Measurements from ENCODE around the gene KCNIP1.
A peak's percentile ranks its signal among the peaks of the same experiment; 100 is the strongest.

KCNIP1 gene

DNA sequence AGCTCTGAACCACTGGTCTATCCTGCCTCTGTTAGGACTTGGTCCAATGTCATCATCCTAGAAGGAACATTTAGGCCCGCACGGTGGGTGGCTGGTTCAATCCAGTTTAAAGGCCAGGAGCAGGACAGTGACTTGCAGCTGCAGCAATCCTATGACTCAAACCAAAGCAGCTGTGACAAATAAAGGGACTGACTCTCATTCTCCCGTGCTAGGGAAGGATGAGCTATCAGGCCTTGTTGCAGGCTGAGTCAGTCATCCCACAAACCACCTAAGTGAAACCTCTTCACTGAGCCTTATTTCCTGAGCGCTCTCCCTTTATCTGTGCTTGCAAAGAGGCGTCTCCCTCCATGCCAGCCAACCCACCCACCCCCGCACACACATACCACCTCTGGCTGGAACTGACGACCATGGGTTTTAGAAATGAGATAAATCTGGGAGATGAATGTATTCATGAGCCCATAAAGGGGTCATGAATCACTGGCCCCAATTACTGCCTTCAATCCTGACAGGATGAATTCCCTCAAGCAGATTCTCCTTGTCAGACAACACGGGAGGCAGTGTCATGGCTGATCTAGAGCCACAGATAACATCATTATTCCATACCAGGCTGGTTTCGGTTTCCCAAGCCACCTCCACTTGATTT is 93.4 kb downstream of the KCNIP1 start:
- no peak for DNase-seq (ENCODE audit: low read depth)

DNA sequence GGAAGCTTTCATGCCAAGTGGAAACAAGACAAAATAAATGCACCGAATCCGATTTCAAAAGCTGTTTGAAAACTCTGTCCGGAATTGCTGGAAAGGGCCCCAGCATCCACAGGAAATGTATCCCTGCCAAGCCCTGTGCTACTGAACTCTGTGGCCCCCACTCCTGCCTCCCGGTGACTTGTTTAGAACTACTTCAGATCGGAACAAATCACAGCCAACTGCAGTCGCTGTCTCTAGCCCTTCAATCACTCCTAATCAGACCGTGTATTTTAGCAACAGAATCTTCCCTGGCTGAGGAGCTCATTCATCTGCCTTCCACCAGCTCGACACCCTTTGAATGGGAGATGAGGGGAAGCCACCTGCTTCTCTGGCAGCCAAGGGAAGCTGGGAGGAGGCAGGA is 94.1 kb downstream of the KCNIP1 start:
- no peak for DNase-seq (ENCODE audit: low read depth)

DNA sequence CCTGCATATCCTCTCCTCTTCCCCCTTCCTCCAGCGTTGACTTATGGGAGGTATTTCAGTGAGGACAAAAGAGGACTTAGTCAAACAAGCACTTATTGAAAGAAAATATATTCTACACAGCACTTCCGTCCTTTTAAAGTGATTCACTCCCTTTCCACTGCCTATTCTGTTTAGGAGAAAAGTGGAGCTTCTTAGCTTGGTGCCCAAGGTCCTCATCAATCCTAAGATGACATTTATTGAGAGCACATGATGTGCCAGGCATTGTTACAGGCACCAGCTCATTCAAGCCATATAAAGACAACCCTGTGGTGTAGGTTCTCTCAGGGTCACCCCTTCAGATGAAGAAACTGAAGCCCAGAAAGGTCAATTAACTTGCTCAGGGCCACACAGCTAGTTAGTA is 95.9 kb downstream of the KCNIP1 start:
- DNase-seq (ENCODE audit: low read depth): no peak

DNA sequence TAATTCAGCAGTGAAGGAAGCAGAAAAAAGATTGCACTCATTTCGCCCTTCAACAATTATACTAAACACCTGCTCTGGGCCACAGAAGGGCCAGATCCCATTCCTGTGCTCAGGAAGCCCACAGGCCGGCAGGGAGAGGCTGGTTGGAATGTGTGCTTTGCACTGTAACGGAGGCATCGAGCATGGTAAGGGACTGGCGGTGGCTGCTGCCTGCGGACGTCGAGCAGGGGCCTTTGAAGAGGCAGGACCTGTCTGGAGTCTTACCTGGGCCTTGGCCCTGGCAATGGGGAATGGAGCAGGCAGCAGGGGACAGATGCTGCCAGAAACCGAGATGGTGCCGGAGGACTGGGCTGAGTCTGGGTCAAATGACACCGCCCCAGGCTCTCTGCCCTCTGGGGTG is 97.8 kb downstream of the KCNIP1 start:
- DNase-seq (ENCODE audit: low read depth): no peak

DNA sequence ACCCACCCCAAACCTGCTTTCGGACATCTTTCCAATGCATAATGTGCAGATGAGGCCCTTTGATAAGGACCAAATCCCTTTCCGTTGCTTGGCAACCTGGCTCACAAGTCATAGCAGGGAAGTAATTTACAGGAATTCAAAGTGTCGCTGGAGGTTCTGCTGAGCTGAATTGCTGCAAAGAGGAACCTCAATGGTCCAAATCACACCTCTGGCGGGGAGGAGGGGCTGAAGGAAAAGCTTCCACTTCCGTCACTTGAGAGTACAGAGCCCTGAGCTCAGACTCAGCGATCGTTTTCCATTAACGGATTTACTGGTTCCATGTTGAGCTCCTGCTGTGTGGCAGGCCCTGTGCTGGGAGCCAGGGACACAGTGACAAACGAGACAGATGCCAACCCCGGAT is 99.3 kb downstream of the KCNIP1 start:
- no peak for DNase-seq (ENCODE audit: low read depth)

DNA sequence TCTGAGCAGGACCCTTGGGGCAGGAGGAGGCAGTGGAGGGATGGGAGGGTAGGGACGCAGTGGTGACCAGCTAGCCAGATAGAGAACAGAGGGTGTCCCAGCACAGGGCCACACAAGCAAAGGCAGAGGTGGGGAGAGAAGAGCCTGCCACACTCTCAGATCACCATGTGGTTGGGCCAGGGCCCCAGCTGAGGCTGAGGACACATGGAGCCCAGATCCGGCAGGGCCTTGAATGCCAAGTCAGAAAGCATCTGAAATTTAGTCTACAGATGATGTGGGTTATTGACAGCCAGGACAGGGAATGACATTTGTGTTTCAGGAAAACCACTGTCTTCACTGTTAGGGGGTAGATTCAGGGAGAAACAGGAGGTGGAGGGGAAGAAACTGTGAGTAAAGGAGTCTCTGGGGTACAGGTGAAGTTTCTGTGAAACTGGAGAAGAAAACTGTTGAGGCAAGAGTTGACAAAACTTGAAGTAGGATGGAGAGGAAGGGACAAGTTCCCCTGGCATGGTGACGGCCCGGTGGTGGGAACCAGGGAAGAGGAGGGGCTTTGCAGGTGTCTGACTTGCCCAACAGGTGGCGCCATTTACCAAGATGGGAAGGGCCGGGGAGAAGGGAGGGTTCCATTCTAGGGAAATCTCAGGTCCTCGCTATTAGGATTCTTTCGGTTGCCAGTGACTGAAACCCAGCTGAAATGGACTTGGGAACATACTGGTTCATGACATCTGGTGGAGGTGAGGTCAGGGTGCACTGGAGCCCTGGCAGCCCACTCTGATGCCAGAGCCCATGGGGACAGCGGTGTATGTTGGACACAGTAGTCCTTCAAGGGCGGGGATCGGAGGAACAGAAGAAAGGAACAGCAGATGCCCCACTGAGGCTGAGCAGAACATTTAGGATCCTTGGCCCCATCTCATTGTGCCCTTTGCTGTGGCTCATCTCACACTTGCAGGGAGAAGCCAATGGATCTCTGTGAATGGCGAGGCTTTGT is 100.1 kb downstream of the KCNIP1 start:
- peak; percentile 2 for DNase-seq (ENCODE audit: low read depth)

DNA sequence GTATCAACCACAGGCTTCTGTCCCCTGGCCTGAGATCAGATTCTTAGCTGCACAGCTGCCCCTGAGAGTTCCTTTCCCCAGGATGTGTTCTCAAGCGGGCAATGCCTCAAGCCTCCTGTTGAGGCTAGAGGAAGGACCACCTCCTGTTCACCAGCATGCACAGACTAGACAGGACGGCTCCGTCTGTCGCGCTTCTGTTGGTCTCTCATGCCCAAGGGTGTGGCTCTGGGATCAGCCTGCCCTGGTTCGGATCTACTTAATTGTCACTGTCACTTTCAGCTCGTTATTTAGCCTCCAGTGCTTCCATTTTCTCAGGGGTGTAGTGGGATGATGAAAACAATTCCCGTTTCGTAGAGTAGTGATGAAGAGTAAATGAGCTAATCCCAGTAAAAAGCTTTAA is 103.1 kb downstream of the KCNIP1 start:
- DNase-seq (ENCODE audit: low read depth): no peak

DNA sequence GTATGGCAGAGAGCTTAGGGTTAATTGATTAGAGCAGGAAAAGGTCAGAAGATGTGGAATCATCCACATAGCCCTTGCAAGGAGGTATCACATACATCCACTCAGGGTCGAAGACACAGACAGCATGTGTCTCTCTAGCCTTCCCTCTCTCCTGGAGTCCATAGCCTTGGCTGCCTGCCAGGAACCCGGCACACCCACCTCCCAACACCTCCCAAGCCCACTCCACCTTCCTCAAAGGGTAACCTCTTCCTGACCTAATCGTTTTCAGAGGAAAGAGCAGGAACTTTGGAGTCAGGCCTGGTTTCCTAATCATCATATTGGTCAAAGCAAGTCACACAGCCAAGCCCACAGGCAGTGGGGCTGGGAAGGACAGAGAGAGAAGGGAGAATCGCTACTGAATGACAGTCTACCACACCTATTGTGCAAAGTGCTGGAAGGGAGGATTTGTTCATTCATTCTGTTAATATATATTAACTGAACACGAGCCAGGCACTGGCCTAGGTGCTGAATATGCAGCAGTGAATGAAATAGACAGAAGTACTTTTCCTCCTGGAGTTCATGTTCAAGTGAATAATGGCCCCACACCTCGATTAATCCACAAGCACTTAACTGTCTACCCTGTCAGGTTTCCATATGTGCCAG is 107.8 kb downstream of the KCNIP1 start:
- DNase-seq (ENCODE audit: low read depth): no peak

DNA sequence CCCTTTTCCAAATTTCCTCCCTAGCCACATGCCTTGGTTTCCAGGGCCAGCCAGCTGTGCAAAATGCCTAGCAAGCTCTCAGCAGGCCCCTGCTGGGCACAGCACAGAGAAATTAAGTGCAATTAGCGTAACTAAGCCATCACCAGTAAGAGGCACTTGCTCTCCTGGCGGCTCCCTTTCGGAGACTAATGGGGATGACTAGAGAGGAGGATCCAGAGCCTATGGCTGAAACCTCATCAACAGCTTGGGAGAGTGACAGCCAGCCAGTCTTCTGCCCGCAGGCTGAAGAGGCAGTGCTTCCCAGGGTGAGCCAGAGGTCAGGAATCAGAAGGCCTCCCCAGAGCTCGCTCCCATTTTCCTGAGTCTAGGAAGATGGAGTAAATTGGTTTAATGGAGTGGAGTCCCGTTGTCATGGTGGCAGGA is 108.4 kb downstream of the KCNIP1 start:
- no peak for DNase-seq (ENCODE audit: low read depth)

DNA sequence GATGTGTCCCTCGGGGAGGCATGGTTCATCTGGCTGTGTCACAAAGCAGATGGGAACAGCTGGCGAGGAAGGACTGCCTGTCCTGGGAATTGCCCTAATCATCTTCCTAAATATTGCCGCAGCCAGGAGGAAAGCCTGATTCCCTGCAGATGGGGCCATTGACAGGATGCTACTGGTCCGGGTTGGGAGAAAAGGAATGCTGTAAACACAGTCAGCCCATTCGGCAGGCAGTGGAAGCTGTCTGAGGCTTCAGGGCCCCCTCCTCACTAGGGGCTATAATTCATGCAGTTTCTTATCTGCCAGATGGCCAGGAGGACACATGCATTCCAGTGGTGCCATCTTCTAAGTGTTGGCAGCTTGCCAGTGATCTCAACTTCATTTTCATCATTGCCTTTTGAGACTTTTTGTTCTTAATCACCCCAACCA is 110.3 kb downstream of the KCNIP1 start:
- no peak for DNase-seq (ENCODE audit: low read depth)

DNA sequence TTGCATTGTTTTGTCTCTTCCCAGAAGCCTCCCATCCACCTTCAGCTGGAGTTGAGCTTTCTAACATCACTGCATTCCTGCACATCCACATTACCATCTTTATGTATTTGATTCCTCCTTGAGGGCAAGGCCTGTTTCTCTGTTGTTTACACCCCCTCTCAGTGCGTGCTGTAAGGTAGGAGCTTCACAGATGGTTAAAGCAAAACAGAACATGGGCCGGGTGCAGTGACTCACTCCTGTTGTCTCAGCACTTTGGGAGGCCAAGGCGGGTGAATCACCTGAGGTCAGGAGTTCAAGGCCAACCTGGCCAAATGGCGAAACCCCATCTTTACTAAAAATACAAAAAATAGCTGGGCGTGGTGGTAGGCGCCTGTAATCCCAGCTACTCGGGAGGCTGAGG is 110.9 kb downstream of the KCNIP1 start:
- DNase-seq (ENCODE audit: low read depth): no peak

DNA sequence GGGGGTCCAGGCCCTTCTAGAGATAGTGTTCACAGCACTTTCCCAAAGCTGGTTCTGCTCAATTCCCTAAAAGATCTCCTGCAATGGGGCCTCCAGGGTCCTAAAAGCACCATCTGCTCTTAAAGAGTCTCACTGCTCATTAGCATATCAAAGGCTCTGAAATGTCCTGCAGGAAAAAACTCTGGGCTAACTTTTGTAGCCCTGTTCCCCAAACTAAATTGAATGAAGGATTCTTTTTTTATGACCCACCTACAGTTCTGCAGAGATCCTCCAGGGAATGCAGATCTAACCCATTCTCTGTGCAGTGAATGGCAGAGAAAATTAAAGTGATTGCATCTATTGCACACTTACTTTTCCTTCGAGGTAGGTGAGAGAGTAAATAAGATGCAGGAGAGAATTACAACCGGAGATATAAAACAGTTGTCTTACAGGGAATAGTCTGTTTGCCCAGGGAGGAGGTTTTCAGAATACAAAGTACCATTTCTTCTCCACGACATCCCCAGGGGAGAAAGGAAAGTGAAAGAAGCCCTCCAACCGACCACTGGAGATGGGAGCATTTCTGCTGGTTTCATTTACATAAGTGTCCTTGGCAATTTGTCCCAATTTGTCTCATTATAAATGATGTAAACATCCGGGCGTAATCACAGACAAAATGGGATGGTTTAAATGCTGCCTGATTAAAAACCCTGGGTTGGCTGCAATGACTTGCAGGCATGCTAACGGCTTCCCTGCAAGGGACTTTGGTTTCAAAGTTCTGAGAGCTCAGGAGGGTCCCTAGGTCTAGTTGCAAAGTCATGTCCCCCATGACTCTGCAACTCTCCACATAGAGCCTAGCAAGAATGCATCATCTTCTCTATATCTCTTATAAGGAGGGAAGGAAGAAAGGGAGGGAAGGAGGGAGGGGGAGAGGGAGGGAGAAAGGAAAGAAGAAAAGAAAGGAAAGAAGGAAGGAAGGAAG is 114.0 kb downstream of the KCNIP1 start:
- DNase-seq (ENCODE audit: low read depth): no peak

DNA sequence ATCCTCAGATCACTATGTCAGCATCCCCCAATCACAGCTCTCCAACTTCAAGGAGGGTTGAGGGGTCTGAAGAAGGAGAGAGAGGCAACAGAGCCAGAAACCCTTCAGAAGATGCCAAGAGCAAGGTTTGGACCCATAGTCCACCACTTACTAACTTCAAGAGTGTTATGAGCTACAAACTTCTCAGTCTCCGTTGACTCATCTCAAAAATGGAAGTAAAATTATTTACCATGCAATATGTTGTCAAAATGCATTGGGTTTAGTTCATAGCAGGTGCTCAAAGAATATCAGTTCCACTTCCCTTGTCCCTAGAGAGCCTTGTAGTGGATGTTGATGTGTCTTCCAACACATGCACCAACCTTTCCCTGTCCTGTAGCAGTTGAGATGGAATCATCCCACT is 116.0 kb downstream of the KCNIP1 start:
- no peak for DNase-seq (ENCODE audit: low read depth)

DNA sequence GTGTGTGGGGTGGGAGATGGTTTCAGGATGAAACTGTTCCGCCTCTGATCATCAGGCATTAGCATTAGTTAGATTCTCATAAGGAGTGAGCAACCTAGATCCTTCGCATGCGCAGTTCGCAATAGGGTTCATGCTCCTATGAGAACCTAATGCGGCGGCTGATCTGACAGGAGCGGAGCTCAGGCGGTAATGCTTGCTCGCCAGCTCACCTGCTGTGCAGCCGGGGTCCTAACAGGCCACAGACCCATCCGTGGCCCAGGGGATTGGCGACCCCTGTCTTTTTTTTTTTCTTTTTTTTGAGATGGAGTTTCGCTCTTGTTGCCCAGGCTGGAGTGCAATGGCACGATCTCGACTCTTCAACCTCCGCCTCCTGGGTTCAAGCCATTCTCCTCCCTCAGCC is 119.1 kb downstream of the KCNIP1 start:
- DNase-seq (ENCODE audit: low read depth): no peak

DNA sequence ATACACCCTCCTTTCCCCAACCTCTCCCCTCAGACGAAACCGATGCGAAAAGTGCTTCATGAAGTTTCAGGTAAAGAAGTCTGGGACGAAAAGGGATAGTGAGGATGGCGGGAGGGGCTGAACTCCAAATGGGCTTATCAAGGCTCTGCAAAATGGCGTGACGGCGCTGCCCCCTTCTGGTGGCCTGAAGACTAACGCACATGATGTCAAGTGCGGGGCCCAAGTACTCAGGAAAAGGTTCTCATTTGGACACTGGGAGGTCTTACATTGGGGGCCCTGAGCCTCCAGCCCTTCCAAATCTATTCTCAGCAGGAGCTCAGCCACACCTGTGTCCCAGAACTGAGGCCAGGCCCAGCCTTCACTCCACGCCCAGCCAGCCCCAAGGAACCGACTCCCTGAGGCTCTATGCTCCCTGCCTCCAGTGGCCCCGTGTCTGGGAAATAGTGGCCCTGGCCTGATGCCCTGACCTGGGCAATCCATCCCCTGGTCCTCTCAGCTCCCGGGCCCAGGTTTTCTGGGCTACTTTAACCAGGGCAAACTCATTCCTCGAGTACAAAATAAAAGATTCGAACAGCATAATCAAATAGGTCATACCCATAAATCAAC is 119.9 kb downstream of the KCNIP1 start:
- no peak for DNase-seq (ENCODE audit: low read depth)

DNA sequence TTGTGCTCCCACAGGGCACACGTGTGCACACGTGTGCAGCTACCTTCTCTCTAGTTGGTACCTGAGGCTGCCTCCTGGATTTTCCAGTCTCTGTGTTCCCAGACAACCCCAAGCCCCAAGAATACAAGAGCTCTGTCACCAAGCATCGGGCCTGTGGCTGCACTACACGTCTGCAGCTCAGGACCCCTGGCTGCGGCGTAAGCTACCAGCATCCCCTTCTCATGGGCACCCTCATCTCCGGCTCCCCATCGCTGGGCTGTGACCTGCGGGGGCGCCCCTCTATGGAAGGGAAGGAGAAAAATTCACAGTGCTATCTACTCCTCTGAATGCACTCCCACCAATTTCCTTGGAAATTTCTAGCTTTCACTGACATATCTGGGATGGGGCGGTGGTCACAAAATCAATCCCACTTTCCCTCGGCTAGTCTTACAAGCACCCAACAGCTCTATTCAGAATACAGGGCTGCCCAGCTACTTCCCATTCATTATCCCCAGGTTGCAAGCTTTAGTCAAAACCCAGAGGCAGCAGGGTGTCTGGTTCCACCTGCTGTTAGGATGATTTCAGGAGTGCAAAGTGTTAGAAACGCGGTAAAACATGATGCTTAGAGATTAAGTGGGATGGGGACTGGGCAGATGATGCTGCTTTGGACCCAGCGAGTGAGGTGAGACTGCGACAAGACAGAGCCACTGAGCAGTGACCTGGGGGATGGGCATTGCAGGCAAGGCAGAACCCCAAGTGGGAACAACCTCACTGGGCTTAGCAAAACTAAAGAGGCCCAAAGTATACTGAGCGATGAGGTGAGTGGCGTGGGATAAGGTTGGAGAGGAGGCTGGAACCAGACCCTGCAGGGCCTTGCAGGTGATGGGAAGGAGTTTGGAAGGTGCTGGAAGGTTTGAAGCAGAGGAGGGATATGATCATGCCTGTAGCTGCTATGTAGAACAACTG is 121.7 kb downstream of the KCNIP1 start:
- DNase-seq (ENCODE audit: low read depth): no peak

DNA sequence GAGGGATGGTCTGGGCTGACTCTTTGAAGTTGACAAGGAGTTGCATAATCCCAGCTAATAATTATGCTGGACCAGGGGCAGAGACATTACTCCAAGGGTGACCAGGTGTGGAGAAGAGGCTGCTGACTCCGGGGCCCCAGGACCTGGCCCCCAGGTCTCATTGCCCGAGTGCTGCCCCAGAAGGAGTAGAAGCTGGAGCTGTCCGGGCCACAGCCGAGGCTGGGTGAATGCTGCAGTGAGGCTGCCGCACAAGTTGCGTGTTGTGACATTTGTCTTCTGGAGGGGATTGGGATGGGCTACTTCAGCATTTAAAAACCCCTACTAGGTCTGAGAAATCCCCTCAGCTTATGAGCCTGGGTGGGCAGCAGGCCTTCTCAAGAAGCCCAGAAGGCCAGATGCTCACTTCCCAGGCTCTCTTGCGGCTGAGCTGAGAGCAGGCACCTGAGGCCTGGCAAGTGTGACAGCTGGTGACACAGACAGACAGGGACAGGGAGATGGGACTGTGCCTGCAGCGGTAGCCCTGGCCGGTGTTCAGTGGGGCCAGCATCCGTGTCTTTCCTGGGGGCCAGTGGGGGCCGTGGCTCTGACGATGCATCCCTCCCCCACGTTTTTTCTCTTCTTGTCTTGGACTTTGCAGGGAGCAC is 122.8 kb downstream of the KCNIP1 start:
- DNase-seq (ENCODE audit: low read depth): no peak

DNA sequence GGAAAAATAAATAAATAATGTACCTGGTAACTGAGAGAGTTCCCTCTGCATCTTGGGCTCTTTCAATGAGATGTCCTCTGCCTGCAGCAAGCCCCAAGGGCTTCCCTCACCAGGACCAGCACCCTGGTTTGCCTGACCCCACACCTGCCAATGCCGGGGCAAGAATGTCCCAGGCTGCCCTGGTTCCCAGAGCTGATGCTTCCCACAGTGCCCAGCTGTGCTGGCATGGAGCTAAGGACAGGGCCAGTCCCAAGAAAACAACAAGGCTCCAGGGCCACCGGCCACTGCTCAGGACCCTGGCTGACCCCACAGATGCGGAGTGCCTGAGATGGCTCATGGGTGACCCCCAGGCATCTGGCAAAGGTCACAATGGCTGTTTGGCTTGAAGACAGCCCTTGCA is 123.5 kb downstream of the KCNIP1 start:
- no peak for DNase-seq (ENCODE audit: low read depth)

DNA sequence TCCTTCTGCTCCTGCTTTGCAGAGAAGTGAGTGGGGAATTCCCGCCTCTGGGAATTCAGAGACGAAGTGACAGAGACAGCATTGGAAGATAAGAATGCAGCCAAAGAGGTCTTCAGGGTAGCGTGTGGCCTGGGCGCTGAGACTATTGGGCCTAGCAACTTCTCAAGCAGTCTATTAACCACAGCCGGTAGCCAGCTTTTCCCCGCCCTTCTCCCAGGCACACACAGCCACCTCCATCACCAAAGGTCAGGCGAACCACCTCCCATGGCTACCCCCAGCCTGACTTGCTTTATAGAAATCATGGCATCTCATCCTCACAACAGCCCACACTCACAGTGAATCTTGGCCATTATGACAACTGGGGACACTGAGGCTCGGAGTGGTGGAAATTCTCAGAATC is 124.2 kb downstream of the KCNIP1 start:
- DNase-seq (ENCODE audit: low read depth): no peak
